K562 (cell line): ENCODE results near the gene KMO. TPM values are rescaled to one million over a fixed set of nuclear protein-coding genes. Genes with fewer than 3 reads are reported as not detected.

Experiments used
- BHLHE40 ChIP-seq: IDR thresholded peaks from 2 replicates; pipeline ENCODE4 v1.6.1; 2011; ENCODE audit warnings: low read length, improper control_type of control experiment
- CEBPZ ChIP-seq: fragments of 150-350 bp; IDR thresholded peaks from 2 replicates; pipeline ENCODE4 v1.6.1; 2014; ENCODE audit warnings: low read depth, mild to moderate bottlenecking, low read length, borderline replicate concordance
- CREB1 ChIP-seq, 2 experiments: sonication (generic) in 1 of 2; formaldehyde crosslinking in 1 of 2; IDR thresholded peaks; 2 replicates each; pipeline versions ENCODE4 v1.6.1 to v1.8.0; 2012 to 2022; ENCODE audit warnings: inconsistent platforms in 1 of 2, mild to moderate bottlenecking in 1 of 2, missing genetic modification reagents in 1 of 2, moderate library complexity in 1 of 2
- DPF2 ChIP-seq: fragments of 450-650 bp; IDR thresholded peaks from 2 replicates; pipeline ENCODE4 v1.6.1; 2016
- ESRRA ChIP-seq: fragments of 450-650 bp; IDR thresholded peaks from 2 replicates; pipeline ENCODE4 v1.6.1; 2014; ENCODE audit warnings: low read depth, mild to moderate bottlenecking, moderate library complexity, borderline replicate concordance
- ETV5 ChIP-seq: sonication (generic); formaldehyde crosslinking; IDR thresholded peaks from 2 replicates; pipeline ENCODE4 v1.4.0; 2020; ENCODE audit warnings: low read depth, mild to moderate bottlenecking, missing genetic modification reagents
- FOXM1 ChIP-seq, 2 experiments: fragments of 450-650 bp in 1 of 2; sonication (generic) in 1 of 2; formaldehyde crosslinking in 1 of 2; IDR thresholded peaks; 2 replicates each; pipeline versions ENCODE4 v1.6.1 to v1.9.0; 2017 to 2022; ENCODE audit warnings: low read depth in 2 of 2, mild to moderate bottlenecking in 2 of 2, missing genetic modification reagents in 1 of 2, moderate library complexity in 1 of 2
- MEF2A ChIP-seq: IDR thresholded peaks from 2 replicates; pipeline ENCODE4 v1.6.1; 2011; ENCODE audit warnings: low read depth, mild to moderate bottlenecking, low read length, moderate library complexity; ENCODE audit not compliant: control insufficient read depth
- PBX2 ChIP-seq, 2 experiments: IDR thresholded peaks in 1 of 2; conservative IDR thresholded peaks in 1 of 2; 2 replicates each; pipeline ENCODE4 v1.6.1; 2016; ENCODE audit warnings: low read depth in 2 of 2, mild to moderate bottlenecking in 1 of 2, missing compliant biosample characterization in 1 of 2, missing genetic modification characterization in 1 of 2, moderate library complexity in 1 of 2
- POLR2H ChIP-seq: IDR thresholded peaks from 2 replicates; pipeline ENCODE4 v1.6.1; 2016; ENCODE audit warnings: missing genetic modification characterization, low read depth, mild to moderate bottlenecking, control low read depth, missing compliant biosample characterization, moderate library complexity
- RB1 ChIP-seq: fragments of 450-650 bp; IDR thresholded peaks from 2 replicates; pipeline ENCODE4 v1.6.1; 2017; ENCODE audit warnings: low read depth, mild to moderate bottlenecking
- SMC3 ChIP-seq: conservative IDR thresholded peaks from 2 replicates; pipeline ENCODE4 v1.6.1; 2011; ENCODE audit warnings: low read depth, low read length, improper control_type of control experiment; ENCODE audit not compliant: insufficient read depth
- SNRNP70 ChIP-seq: fragments of 200-400 bp; formaldehyde crosslinking; optimal IDR thresholded peaks from 2 replicates; pipeline ENCODE3; 2017; ENCODE audit warnings: low read depth, low read length
- ZBTB11 ChIP-seq, 3 experiments: fragments of 200-800 bp in 1 of 3; fragments of 250-450 bp in 1 of 3; fragments of 450-650 bp in 1 of 3; sonication (Bioruptor Pico) in 1 of 3; sonication (Bioruptor generic) in 1 of 3; formaldehyde crosslinking in 1 of 3; IDR thresholded peaks; 2 replicates each; pipeline versions ENCODE4 v1.6.1 to v1.8.0; 2016 to 2022; ENCODE audit warnings: mild to moderate bottlenecking in 2 of 3, missing genetic modification characterization in 2 of 3, missing compliant biosample characterization in 1 of 3, moderate library complexity in 1 of 3
- polyA plus RNA-seq, 8 experiments: library from polyadenylated mRNA; depleted of rRNA in 4 of 8; stranded (reverse) in 5 of 8; unstranded in 3 of 8; fragments of >200 nt; fragmentation: Nextera tagmentation in 2 of 8; fragmentation: Illumina TruSeq in 1 of 8; extraction: Ambion mirVana in 2 of 8; extraction: Trizol in 1 of 8; gene quantifications; 2 replicates each; pipeline versions ENCODE4 v1.2.1 to v1.2.3, GENCODE V29; 2011 to 2014; ENCODE audit warnings: inconsistent platforms in 1 of 8, missing spikeins in 1 of 8
- total RNA-seq, 7 experiments: library from RNA; depleted of rRNA in 6 of 7; stranded (reverse); fragments of >200 nt in 6 of 7; fragmentation: Illumina TruSeq in 2 of 7; extraction: Trizol in 2 of 7; gene quantifications; 2 replicates each; pipeline versions ENCODE4 v1.2.1 to v1.2.3, GENCODE V29; 2011 to 2021; ENCODE audit warnings: low replicate concordance in 1 of 7

Gene KMO
- total and polyA plus RNA-seq, 9 of the 15 experiments (the other 6 are each of a cell fraction or from before 2014, with no cell fraction given): 0.01 to 0.11 (median 0.01) TPM; not detected in 6

GRCh38 chr1:241531195-241532161 lies 700 bp upstream of the KMO start (continued):
- TF ChIP-seq ESRRA (0 out of 2 replicates have a peak, but pooled peaks have one; percentile 24), DPF2 (peak; percentile 65), FOXM1 (IDR thresholded peaks at IDR 0.05; ENCODE audit: low read depth) (0 out of 2 replicates have a peak, but pooled peaks have one; percentile 4), FOXM1 (CRISPR knock-in tag; IDR thresholded peaks at IDR 0.05; ENCODE audit: low read depth) (no peak), ZBTB11 (CRISPR knock-in tag; IDR thresholded peaks at IDR 0.05) (peak in 1 of 3 experiments; percentile 52; a peak in 1 of 6 replicates), MEF2A (peak; percentile 72; the same call in 1 of the 2 replicates), SNRNP70 (no peak), RB1 (no peak), BHLHE40 (no peak), CREB1 (IDR thresholded peaks at IDR 0.05) (no peak), CREB1 (CRISPR knock-in tag; IDR thresholded peaks at IDR 0.05) (no peak), PBX2 (CRISPR knock-in tag; IDR thresholded peaks at IDR 0.05; ENCODE audit: low read depth) (no peak), PBX2 (tag; conservative IDR thresholded peaks at IDR 0.05; ENCODE audit: low read depth) (peak; percentile 78), ETV5 (CRISPR knock-in tag) (no peak), CEBPZ (no peak), POLR2H (tag) (peak; percentile 64), SMC3 (peak; percentile 60; the same call in 1 of the 2 replicates)
